Measurements from ENCODE around the gene GNS. TPM values are rescaled to one million over a fixed set of nuclear protein-coding genes. Genes with fewer than 3 reads are reported as not detected.

Gene GNS
- total RNA-seq, 1 donor from 2014 or later, result 188 TPM

DNA sequence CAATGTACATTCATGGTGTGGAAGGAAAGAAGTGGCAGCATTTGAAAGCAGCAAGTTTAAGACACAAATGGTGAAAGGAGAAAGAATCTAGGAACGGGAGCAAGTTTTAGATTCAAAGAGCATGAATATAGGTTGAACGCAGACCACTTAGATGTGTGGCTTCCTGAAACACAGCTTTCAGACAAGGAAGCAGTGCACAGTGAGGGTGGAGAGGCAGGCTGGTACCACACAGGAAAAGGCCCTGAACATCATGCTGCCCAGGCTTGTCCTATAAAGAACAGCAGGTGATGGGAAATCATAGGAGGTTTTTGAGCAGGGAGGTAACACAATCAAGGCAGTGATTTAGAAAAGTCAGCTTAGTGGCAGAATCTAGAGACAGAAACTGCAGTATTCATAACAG is 35.6 kb downstream of the GNS start:
- Histone ChIP-seq H3K27me3 (no peaks in the 10 kb centered on the region), H3K27ac (no peak overlapping the region), H3K4me1 (no peaks in the 10 kb centered on the region), H3K9me3 (no peaks in the 10 kb centered on the region), H3K36me3 (peaks cover 88% of the 10 kb centered on the region), H3K4me3 (no peak overlapping the region)
- DNase-seq, result no peak
- TF ChIP-seq, protein P1, sequence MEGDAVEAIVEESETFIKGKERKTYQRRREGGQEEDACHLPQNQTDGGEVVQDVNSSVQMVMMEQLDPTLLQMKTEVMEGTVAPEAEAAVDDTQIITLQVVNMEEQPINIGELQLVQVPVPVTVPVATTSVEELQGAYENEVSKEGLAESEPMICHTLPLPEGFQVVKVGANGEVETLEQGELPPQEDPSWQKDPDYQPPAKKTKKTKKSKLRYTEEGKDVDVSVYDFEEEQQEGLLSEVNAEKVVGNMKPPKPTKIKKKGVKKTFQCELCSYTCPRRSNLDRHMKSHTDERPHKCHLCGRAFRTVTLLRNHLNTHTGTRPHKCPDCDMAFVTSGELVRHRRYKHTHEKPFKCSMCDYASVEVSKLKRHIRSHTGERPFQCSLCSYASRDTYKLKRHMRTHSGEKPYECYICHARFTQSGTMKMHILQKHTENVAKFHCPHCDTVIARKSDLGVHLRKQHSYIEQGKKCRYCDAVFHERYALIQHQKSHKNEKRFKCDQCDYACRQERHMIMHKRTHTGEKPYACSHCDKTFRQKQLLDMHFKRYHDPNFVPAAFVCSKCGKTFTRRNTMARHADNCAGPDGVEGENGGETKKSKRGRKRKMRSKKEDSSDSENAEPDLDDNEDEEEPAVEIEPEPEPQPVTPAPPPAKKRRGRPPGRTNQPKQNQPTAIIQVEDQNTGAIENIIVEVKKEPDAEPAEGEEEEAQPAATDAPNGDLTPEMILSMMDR (IDR thresholded peaks at IDR 0.05), result no peak
- no peak for ATAC-seq
- intact Hi-C loops (cut with DNase I), result no loop called here

DNA sequence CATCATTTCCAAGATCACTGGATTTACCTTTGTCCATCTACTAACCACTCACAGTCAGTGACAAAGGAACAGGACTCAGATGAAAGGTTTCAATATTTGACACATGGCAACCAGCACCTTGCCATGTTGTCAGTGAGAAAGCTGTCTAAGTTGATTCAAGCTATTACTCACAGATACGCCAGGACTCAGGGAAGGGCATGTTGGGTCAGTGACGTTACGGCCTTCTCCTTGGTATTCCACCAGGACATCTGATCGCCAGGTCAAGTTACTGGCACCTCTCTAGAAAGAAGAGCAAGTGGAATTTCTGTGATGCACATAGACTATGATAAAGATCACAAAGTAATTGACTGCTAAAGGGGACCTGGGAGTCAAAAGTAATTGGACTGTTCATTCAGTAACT is 36.4 kb downstream of the GNS start:
- no peak for ATAC-seq
- peaks cover 82% of the 10 kb centered on the region for H3K36me3 ChIP-seq

GRCh38 chr12:64720884-64721283 is 38.3 kb downstream of the GNS start:
- H3K4me1 ChIP-seq, result no peaks in the 10 kb centered on the region
- peaks cover 86% of the 10 kb centered on the region for H3K36me3 ChIP-seq
- TF ChIP-seq, protein P1 (IDR thresholded peaks at IDR 0.05), result no peak
- H3K4me3 ChIP-seq, result no peak overlapping the region
- H3K27ac ChIP-seq, result no peak overlapping the region
- ATAC-seq (no peak), DNase-seq (no peak)
- no peaks in the 10 kb centered on the region for H3K27me3 ChIP-seq
- intact Hi-C loops (cut with DNase I), result no loop called here
- H3K9me3 ChIP-seq, result no peaks in the 10 kb centered on the region

More for the DNA sequence above, 36.4 kb downstream of the GNS start:
- intact Hi-C loops (cut with DNase I), result no loop called here
- TF ChIP-seq, protein P1 (IDR thresholded peaks at IDR 0.05), result no peak
- H3K4me1 ChIP-seq, result no peaks in the 10 kb centered on the region
- no peak for DNase-seq
- H3K27ac ChIP-seq, result no peak overlapping the region
- no peaks in the 10 kb centered on the region for H3K27me3 ChIP-seq
- no peaks in the 10 kb centered on the region for H3K9me3 ChIP-seq
- no peak overlapping the region for H3K4me3 ChIP-seq

DNA sequence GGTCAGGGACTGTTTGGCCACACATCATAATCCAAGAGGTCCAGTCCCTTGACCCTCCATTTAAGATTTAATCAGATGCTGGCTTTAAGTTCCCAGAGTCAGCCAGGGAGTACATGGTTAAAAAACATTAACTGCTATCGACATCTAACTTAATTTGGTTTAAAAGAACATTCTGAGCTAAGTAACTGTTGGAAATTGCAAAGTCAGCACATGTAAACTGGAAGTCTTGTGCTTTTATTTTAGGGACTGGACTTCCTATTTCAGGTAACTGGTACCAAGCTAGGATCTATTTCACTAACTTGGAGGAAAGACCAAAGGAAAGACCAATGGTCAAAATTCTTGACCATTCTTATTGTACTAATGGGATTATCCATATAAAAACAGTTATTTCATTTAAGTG is 40.6 kb downstream of the GNS start:
- Histone ChIP-seq H3K9me3 (no peaks in the 10 kb centered on the region), H3K27ac (no peak overlapping the region), H3K27me3 (no peaks in the 10 kb centered on the region), H3K4me1 (no peaks in the 10 kb centered on the region), H3K36me3 (peaks cover 91% of the 10 kb centered on the region), H3K4me3 (no peak overlapping the region)
- ATAC-seq (no peak), DNase-seq (no peak)
- TF ChIP-seq, protein P1 (IDR thresholded peaks at IDR 0.05), result no peak
- intact Hi-C loops (cut with DNase I), result no loop called here

DNA sequence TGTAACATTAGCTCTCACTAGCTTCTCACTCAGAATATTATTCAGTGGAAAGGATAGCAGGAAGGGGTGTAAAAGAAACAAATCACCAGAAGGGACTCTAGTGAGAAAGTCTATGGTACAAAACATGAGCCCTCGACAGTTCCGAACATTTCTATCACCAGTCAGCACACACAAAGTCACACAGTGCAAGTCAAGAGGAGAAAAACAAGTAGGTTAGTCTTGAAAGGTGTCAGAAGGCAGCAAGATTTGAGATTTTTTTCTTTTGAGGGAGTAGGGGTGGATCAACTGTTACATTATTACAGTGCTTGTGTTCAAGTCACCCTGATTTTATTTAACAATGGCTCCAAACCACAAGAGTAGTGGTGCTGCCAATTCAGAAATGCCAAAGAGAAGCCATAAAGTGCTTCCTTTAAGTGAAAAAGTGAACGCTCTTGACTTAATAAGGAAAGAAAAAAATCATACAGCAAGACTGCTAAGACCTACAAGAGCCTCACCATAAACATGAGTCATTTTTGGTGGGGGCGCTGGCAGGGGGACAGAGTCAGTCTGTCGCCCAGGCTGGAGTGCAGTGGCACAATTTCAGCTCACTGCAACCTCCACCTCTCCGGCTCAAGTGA is 42.3 kb downstream of the GNS start:
- intact Hi-C loops (cut with DNase I), result no loop called here
- Histone ChIP-seq H3K4me3 (no peak overlapping the region), H3K9me3 (no peaks in the 10 kb centered on the region), H3K27ac (no peak overlapping the region), H3K36me3 (peaks cover 87% of the 10 kb centered on the region), H3K4me1 (no peaks in the 10 kb centered on the region), H3K27me3 (no peaks in the 10 kb centered on the region)
- ATAC-seq (no peak), DNase-seq (no peak)
- TF ChIP-seq, protein P1 (IDR thresholded peaks at IDR 0.05), result no peak

DNA sequence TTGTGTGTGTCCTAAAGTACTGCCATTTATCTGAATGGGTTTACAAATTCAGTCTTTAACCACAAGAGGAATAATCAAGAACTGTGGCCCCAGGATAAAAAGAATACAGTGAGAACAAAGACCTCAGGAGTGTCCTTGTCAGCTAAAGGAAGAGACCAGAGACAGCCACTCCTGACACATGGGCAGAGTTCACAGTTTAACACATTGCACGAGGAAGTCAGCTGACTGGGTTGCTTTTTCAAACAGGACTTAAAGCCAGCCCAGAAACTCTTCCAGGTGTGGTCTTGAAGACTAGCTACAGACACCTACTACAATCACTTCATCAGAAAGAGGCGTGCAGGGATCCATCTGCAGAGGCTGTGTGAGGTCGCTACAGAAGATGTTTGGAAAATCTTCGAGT is 42.8 kb downstream of the GNS start:
- Histone ChIP-seq H3K9me3 (no peaks in the 10 kb centered on the region), H3K27ac (no peak overlapping the region), H3K36me3 (peaks cover 81% of the 10 kb centered on the region), H3K27me3 (no peaks in the 10 kb centered on the region), H3K4me3 (no peak overlapping the region), H3K4me1 (no peaks in the 10 kb centered on the region)
- TF ChIP-seq, protein P1 (IDR thresholded peaks at IDR 0.05), result no peak
- ATAC-seq, result no peak
- DNase-seq, result no peak
- intact Hi-C loops (cut with DNase I), result no loop called here

All from upper lobe of right lung (tissue), 1 donor.